Stomach (tissue), 9 donors: Measurements from ENCODE around the gene AFM. TPM values are rescaled to one million over a fixed set of nuclear protein-coding genes. Genes with fewer than 3 reads are reported as not detected.

Experiments used
- DNase-seq, 2 donors: peaks; one replicate each; pipeline versions ENCODE4 v3.0.0 to v3.0.0-alpha.2; 2013 to 2019
- H3K27ac ChIP-seq, 5 donors: fragments of 200-600 bp in 4 of 5; sonication (generic) in 4 of 5; one replicate each; pipeline ENCODE4 v1.5.1; 2013 to 2019; ENCODE audit warnings: mild to moderate bottlenecking in 1 of 5, moderate library complexity in 1 of 5
- H3K27me3 ChIP-seq, 3 donors: fragments of 200-600 bp; sonication (generic); one replicate each; pipeline ENCODE4 v1.5.1; 2017 to 2019; ENCODE audit warnings: mixed run types in 1 of 3
- H3K36me3 ChIP-seq, 4 donors: fragments of 200-600 bp; sonication (generic); 1 replicate in 3 of 4; 2 replicates in 1 of 4; pipeline ENCODE4 v1.5.1; 2016 to 2019
- H3K4me1 ChIP-seq, 4 donors: fragments of 200-600 bp; sonication (generic); one replicate each; pipeline ENCODE4 v1.5.1; 2016 to 2019
- H3K4me3 ChIP-seq, 4 donors: fragments of 200-600 bp; sonication (generic) in 3 of 4; one replicate each; pipeline ENCODE4 v1.5.1; 2016 to 2019; ENCODE audit warnings: mild to moderate bottlenecking in 1 of 4
- H3K9me3 ChIP-seq, 4 donors: fragments of 200-600 bp; sonication (generic); one replicate each; pipeline ENCODE4 v1.5.1; 2016 to 2019
- EP300 ChIP-seq: sonication (generic); formaldehyde crosslinking; IDR thresholded peaks from one replicate; pipeline ENCODE4 v1.6.1; 2017; ENCODE audit warnings: antibody characterized with exemption
- POLR2A ChIP-seq, 4 donors: fragments of 450-650 bp; IDR thresholded peaks; one replicate each; pipeline ENCODE4 v1.6.1; 2016; ENCODE audit warnings: antibody characterized with exemption in 4 of 4, control low read depth in 2 of 4, mild to moderate bottlenecking in 1 of 4, moderate library complexity in 1 of 4
- POLR2AphosphoS5 ChIP-seq, 3 donors: sonication (generic); formaldehyde crosslinking; IDR thresholded peaks; one replicate each; pipeline ENCODE4 v1.6.1; 2016; ENCODE audit warnings: antibody characterized with exemption in 3 of 3
- WGBS, 5 donors: extraction: QIAGEN DNeasy Blood & Tissue Kit in 3 of 5; methylation state at CpG; one replicate each; pipeline versions ENCODE4 v1.1.5 to v1.1.7; 2013 to 2018; 5-methylcytosine and 5-hydroxymethylcytosine counted together
- intact Hi-C: fragments of 100-400 bp; cut with DNase I; formaldehyde crosslinking; loops from one replicate; pipeline ENCODE4 v1.15.1; 2023; ENCODE audit warnings: low total_unique reads
- polyA plus RNA-seq, 3 donors: library from polyadenylated mRNA; stranded (reverse); fragments of 200-250 nt; gene quantifications; one replicate each; pipeline ENCODE4 v1.2.3, GENCODE V29; 2013
- total RNA-seq, 5 donors: library from RNA; depleted of rRNA; stranded (reverse); fragments of >200 nt; gene quantifications; one replicate each; pipeline versions ENCODE4 v1.1.0 to v1.2.3, GENCODE V29; 2014 to 2016
- TF ChIP-seq, protein P1 (sequence below), 7 experiments: fragments of 450-650 bp in 4 of 7; fragments of 200-600 bp in 3 of 7; sonication (generic) in 3 of 7; IDR thresholded peaks; one replicate each; pipeline ENCODE4 v1.5.1; 2016 to 2019; ENCODE audit warnings: antibody characterized with exemption in 7 of 7, control low read depth in 2 of 7, mild to moderate bottlenecking in 1 of 7
- donor health status: healthy with polysubstance abuse.
- donor health status: Bipolar disorder and iron deficiency.
- donor health status: healthy.

AFM gene
- total and polyA plus RNA-seq, 8 donors = 0.05 to 1.8 (median 0.81) TPM; not detected in 5

DNA sequence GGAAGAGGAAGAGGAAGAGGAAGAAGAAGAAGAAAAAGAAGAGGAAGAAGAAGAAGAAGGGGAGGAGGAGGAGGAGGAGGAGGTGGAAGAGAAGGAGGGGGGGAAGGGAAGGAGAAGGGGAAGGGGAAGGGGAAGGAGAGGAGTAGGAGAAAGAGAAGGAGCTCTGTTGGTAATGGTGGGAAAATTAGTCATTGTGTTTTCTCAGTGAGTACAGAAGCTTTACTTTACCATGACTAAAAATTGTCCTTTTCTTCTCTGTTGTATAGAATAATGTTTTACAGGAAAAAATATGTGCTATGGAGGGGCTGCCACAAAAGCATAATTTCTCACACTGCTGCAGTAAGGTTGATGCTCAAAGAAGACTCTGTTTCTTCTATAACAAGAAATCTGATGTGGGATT is 4.1 kb downstream of the AFM start:
- no peak overlapping the region for H3K27ac ChIP-seq
- H3K4me3 ChIP-seq = no peak overlapping the region
- H3K27me3 ChIP-seq = no peaks in the 10 kb centered on the region
- TF ChIP-seq EP300 = no peak
- no peak for TF ChIP-seq POLR2A (IDR thresholded peaks at IDR 0.05)
- TF ChIP-seq POLR2AphosphoS5 (IDR thresholded peaks at IDR 0.05) = no peak
- TF ChIP-seq, protein P1, sequence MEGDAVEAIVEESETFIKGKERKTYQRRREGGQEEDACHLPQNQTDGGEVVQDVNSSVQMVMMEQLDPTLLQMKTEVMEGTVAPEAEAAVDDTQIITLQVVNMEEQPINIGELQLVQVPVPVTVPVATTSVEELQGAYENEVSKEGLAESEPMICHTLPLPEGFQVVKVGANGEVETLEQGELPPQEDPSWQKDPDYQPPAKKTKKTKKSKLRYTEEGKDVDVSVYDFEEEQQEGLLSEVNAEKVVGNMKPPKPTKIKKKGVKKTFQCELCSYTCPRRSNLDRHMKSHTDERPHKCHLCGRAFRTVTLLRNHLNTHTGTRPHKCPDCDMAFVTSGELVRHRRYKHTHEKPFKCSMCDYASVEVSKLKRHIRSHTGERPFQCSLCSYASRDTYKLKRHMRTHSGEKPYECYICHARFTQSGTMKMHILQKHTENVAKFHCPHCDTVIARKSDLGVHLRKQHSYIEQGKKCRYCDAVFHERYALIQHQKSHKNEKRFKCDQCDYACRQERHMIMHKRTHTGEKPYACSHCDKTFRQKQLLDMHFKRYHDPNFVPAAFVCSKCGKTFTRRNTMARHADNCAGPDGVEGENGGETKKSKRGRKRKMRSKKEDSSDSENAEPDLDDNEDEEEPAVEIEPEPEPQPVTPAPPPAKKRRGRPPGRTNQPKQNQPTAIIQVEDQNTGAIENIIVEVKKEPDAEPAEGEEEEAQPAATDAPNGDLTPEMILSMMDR (IDR thresholded peaks at IDR 0.05) = no peak
- H3K36me3 ChIP-seq = no peaks in the 10 kb centered on the region
- DNase-seq = no peak
- intact Hi-C loops = no loop called here
- H3K9me3 ChIP-seq = no peaks in the 10 kb centered on the region
- H3K4me1 ChIP-seq = no peaks in the 10 kb centered on the region

DNA sequence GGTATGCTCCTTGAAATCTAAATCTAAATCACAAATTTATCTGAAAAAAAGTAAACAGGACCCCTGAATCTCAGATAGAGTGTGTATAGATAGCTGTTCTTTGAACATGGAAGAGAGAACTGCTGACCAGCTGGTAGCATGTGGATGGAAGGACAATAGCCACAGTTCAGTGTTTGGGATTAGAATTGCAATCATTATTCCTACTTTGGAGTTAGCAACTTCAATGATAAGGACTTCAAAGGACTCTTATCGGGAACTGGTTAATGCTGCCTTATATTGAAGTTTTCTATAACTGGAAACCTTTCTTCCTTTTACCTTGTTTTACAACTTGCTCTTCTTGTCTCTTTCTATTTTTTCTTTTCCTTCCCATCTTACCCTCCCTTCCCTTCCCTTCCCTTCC is 5.0 kb downstream of the AFM start:
- intact Hi-C loops = no loop called here
- Histone ChIP-seq H3K4me3 (no peak overlapping the region), H3K27ac (no peak overlapping the region), H3K27me3 (no peaks in the 10 kb centered on the region), H3K4me1 (no peaks in the 10 kb centered on the region), H3K9me3 (no peaks in the 10 kb centered on the region), H3K36me3 (no peaks in the 10 kb centered on the region)
- TF ChIP-seq EP300 (no peak), POLR2A (IDR thresholded peaks at IDR 0.05) (no peak), POLR2AphosphoS5 (IDR thresholded peaks at IDR 0.05) (no peak)
- TF ChIP-seq, protein P1 (IDR thresholded peaks at IDR 0.05) = no peak
- peak in 1 of 2 donors; percentile 19 for DNase-seq
- WGBS, 5 donors = 23 to 52% (median 44%) methylated on average over 1 of the region's 1 CpG

DNA sequence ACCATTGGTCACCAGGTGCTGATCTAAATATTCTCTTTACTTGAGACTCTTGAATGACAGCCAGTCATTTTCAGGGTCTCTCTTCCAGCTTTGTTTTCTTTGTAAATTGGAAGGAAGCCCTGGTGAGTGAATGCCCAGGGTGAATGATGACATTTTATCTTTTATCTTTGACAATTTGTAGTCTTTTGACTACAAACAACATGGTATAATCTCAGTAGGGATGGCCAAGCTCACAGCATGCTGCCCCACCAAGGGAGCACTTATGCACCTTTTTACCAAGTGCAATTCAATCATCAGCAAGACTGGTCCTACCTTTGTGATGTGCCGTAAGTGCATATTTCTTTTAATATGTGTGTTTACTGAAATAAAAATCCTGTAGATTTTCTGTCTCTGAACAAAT is 5.7 kb downstream of the AFM start:
- no peaks in the 10 kb centered on the region for H3K9me3 ChIP-seq
- no peaks in the 10 kb centered on the region for H3K36me3 ChIP-seq
- H3K4me1 ChIP-seq = no peaks in the 10 kb centered on the region
- H3K27ac ChIP-seq = no peak overlapping the region
- no peak overlapping the region for H3K4me3 ChIP-seq
- TF ChIP-seq POLR2AphosphoS5 (IDR thresholded peaks at IDR 0.05) (no peak), EP300 (no peak), POLR2A (IDR thresholded peaks at IDR 0.05) (no peak)
- TF ChIP-seq, protein P1 (IDR thresholded peaks at IDR 0.05) = no peak
- DNase-seq = no peak
- no peaks in the 10 kb centered on the region for H3K27me3 ChIP-seq
- intact Hi-C loops = no loop called here
- 94 to 98% (median 94%) methylated on average over 1 of the region's 1 CpG for WGBS, 5 donors

DNA sequence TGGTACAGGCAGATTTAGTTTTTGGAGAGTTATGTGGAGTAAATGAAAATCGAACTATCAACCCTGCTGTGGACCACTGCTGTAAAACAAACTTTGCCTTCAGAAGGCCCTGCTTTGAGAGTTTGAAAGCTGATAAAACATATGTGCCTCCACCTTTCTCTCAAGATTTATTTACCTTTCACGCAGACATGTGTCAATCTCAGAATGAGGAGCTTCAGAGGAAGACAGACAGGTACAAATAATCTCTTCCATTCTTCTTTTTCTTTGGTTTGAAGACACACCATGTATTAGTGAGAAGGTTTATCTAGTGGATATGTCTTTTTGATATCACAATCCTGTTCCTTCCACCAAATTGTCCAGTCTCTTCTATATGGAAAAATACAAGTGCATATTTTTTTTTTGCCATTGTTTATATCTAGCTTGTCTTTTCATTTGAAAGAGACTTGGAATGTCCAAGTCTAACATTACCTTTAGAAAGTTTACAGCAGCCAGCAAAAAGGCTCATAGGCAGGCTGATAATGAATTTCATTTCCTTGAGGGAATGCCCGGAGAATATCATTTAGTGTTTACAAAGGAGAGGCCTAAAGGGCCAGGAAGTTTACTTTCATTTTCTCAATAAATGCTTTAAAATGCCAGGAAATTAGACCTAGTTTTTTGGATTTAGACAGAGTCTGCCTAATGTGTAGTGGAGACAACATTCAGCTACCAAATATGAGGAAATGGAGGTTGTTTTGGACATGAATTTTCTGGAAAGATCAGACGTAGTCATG is 18.6 kb downstream of the AFM start:
- H3K4me1 ChIP-seq = peaks cover 0 to 20% (median 12%) of the 10 kb centered on the region in 4 donors
- WGBS, 5 donors = 22 to 39% (median 34%) methylated on average over 4 of the region's 4 CpGs
- H3K9me3 ChIP-seq = no peaks in the 10 kb centered on the region
- no peak for TF ChIP-seq POLR2A (IDR thresholded peaks at IDR 0.05)
- peak in 1 of 3 donors; percentile 48 for TF ChIP-seq POLR2AphosphoS5 (IDR thresholded peaks at IDR 0.05)
- no peak overlapping the region for H3K4me3 ChIP-seq
- H3K27me3 ChIP-seq = no peaks in the 10 kb centered on the region
- peak in 1 of 2 donors; percentile 62 for DNase-seq
- no peaks in the 10 kb centered on the region for H3K36me3 ChIP-seq
- intact Hi-C loops = no loop called here
- H3K27ac ChIP-seq = peak overlapping the region in 4 of 5 donors; percentile 15 to 74 (median 48)

DNA sequence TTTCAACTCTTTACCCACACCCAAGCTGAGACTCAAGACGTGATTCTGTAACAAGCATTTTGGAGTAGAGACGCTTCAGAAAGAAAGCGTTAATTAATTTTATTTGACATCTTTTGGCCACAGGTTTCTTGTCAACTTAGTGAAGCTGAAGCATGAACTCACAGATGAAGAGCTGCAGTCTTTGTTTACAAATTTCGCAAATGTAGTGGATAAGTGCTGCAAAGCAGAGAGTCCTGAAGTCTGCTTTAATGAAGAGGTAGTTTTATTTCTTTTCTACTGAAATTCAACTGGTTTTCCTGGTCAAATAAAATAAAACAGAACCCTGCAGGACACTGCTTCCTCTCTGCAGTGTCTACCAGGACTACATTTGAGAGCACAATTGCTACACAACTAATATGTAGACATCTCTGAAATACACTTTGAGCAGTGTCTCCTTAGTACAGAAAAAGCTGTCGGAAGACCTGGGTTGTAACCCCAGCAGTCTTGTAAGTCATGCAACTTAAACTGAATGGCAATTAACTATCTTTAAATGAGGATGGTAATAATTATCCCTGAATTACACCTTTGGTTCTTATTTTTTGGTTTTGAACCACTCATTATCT is 20.2 kb downstream of the AFM start:
- no peak for DNase-seq
- intact Hi-C loops = no loop called here

More for the DNA sequence above, 20.2 kb downstream of the AFM start:
- no peak overlapping the region for H3K4me3 ChIP-seq
- no peak for TF ChIP-seq POLR2A (IDR thresholded peaks at IDR 0.05)
- no peaks in the 10 kb centered on the region for H3K36me3 ChIP-seq
- no peaks in the 10 kb centered on the region for H3K27me3 ChIP-seq
- no peak overlapping the region for H3K27ac ChIP-seq
- H3K9me3 ChIP-seq = no peaks in the 10 kb centered on the region
- WGBS, 5 donors = 59 to 74% (median 61%) methylated on average over 5 of the region's 5 CpGs
- peaks cover 0 to 20% (median 12%) of the 10 kb centered on the region in 4 donors for H3K4me1 ChIP-seq
